ENCODE results near the gene TINAG.

Gene TINAG

DNA sequence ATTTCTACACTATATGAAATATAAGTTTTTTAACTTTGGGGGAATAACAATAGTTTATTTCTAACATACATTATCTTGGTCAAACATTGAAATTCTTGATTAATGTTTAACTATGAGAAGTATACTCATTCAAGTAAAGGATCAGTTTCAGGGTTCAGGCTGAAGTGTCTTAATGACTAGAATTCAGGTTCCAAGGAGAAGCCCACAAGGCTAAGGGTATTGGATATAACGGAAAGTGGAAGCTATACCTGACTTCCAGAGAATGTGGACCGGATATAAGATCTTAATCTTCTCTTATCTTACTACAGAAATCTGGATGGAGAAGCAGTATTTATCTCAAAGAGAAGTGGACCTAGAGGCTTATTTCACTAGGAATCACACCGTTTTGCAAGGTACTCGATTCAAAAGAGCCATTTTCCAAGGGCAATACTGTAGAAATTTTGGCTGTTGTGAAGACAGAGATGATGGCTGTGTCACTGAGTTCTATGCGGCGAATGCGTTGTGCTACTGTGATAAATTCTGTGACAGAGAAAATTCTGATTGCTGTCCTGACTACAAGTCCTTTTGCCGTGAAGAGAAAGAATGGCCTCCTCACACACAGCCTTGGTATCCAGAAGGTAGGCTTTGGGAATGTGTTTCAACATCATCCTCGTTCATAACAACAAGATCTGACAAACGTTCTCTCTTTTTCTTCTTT is at the start of gene TINAG:
Gene TINAG (plus strand): TSS at position 153 of the 697 bp plus-strand sequence. CDS start 110 bp downstream, at position 263.
- DNase-seq = no peak

DNA sequence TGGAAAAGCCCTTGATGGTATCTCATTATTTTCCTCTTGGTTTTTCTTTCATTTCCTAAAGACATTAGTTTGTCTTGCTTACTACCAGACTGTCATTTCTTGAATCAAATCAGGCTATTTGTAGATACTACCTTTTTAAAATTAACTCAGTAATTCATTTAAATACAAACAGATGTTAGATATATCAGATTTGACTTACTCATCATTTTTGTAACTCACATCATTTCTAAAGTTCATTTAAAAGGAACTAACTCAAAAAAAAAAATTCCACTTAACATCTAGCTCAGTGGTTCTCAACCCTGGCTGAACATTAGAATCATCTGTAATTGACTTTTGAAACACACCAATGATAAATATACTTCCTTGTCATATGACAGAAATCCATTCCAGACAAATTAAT is 48.2 kb upstream of the TINAG start:
- no peak for DNase-seq

- no peak for DNase-seq
These were observed 45.7 kb upstream of the TINAG start for GRCh38 chr6:54262499-54262898.

DNA sequence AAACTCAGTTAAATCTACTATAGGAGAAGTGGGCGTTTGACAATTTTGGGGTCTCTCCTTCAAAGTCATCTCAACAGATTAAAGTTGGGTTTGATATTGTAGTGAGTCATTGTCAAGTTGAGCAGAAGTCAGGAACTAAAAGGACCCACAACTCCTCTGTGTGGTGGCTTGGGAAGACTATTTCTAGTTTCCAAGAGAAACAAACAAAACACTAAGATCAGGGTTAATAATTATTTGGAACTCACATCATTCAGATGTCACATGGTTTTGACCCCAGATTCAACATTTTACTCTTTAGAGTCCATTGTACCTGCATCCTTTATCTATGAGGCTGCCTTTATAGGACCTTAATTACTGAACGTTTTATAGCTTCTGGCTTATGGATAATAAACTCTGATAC is 45.3 kb upstream of the TINAG start:
- no peak for DNase-seq

DNA sequence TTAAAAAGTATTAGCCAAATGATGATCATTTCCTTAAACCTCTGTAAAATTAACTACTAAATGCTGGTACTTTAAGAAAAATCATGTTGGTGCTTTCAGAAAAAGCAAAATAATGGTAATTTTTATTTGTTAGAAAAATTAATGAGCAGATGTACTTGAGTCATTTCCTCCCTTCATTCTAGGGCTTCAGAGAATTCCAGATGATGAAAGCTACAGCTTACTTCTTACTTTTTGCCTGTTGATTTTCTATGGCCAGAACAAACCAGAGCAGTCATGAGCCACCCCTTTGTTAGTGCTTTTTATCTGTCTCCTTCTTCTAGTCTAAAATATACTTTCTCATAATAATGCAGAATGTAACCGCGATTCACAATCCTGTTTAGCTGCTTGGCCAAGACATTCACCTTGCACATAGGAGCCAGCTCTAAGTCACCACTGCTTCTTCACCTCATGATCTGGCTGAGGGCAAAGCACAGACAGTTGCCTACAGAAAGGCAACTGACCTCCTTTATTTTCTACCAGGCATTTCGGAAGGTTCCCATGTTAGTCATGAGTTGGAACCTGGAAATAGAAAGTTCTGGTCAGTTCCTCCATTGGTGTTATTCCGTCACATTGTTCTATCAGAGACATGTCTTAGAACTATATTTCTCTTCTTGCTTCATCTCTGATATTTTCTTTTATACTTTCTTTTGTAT is 43.5 kb upstream of the TINAG start:
- no peak for DNase-seq

DNA sequence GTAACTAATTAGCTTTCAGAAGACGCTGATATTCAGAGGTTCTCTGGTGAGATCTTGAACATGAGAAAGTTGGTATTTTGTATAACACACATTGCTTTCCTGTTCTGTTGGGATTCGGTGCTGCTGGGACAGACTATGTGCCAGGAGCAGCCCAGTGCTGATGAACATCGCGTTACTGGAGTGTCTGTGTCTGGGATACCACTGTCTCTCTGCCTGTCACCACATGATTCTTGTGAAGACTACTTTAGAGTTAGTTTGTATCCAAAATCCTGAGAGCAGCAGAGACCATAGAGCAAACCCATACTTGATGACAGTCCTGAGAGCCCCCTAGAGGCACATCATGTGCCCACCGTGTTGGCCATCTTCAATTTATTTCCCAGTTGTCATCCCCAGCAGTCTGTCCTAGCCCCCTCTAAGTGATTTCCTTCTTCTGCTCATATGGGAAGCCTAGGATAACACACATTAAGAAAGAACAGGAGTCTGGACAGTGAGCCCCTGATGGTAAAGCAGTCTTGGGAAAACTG is 41.8 kb upstream of the TINAG start:
- DNase-seq = no peak

DNA sequence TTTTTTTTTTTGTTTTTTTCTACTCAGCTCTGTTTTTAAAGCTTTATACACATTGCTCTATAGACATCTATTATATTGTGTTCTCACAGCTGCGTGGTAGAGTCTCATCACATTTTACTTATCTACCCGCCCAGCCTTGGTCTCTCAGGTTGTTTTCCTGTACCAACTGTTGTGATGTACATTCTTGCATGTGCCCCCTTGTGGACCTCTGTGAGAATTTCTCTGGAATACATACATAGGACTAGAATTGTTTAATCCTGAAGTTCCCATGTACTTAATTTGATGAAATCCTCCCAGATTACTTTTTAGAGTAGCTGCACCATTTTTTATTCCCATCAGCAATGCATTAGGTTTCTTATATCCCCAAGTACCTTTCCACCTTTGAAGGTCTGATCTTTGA is 40.4 kb upstream of the TINAG start:
- DNase-seq = no peak

- DNase-seq = no peak
These were observed 34.9 kb upstream of the TINAG start for GRCh38 chr6:54273214-54273820.

DNA sequence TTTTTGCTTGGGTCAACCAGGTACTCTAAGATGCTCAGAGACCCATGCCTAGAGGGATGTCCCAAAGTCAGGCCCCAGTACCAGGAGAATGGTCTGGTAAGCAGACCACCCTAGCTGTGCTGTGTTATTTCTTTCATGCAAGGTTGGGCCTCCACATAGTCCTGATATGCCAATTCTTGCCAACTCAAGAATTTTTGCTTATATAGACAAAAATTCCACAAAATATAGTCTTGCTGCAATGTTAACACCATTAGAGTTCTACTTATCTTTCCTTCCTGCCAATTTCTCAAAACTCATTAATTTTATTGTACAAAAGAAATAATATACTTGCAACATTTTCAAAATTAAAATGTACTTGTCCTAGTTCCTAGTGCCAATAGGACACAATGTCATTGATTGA is 33.9 kb upstream of the TINAG start:
- DNase-seq = no peak

GRCh38 chr6:54282186-54282585 is 26.1 kb upstream of the TINAG start:
- DNase-seq = no peak

DNA sequence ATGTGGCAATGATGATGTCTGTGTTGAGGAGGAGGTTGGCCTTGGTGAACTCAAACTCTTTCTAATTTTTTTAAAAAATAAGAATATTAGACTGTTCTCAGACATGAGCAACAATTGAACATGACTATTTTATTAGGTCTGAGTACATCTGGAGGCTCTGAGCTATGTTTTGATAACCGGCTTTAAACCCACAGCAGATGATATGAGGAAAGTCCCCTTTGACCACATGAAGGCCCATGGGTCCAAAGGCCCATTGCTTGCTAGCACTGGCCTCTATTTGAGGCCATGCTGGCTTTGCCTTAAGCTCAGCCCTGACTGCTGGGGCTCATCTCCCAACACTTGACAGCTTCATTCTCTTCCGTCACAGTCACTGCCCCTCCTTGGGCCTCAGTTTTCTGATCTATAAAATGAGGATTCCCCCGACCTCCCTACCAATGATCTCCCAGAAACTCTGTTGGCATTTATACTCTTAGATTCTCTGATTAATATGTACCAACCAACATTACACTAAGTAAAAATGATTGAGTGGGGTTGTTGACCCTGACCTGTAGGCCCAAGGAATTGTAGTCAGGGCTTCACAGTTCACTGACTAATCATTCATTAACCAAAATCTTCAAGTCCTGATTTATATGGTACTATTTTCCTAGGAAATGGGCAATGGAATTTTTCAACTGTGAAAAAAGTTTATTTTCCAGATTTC is 23.9 kb upstream of the TINAG start:
- no peak for DNase-seq

DNA sequence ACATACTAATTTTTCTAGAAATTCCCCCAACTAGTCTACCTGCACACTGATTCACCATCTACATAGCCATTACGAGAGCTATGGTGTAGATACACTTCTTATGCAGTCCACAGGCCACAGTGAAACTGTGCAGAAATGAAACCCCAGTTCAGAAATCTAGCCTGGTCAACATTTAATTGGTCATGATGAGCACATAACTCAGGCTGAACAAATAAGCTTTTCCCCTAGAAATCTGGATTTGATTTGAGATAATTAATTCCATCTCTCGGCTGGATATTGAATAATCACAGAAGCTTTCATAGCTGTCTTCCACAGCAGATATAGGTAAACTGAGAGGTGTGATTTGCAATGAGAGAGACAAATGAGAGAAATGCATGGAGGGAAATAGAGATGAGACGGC is 22.6 kb upstream of the TINAG start:
- no peak for DNase-seq

- DNase-seq = no peak
These were observed 22.1 kb upstream of the TINAG start for GRCh38 chr6:54286141-54286540.

GRCh38 chr6:54288474-54288873 is 19.8 kb upstream of the TINAG start:
- no peak for DNase-seq

- no peak for DNase-seq
These were observed 18.8 kb upstream of the TINAG start for GRCh38 chr6:54289426-54289825.

- no peak for DNase-seq
These were observed 17.1 kb upstream of the TINAG start for GRCh38 chr6:54291146-54291545.

DNA sequence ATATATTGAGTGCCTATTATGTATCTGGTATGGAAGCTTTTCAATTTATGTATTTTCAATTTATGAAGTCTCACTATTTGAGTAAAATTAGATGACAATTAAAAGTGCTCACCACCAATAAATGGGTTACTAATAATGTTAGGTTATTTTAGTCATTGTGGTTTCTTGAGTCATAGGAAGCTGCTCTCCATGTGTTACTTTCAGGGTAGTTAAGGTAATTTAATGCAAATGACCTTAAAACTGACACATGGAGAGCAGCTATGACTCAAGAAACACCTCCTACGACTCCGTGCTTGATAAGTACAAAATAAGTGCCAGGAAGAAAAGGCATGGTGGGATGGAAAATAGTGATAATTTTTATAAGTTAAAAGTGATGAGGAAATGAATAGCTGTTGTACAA is 16.5 kb upstream of the TINAG start:
- DNase-seq = no peak

DNA sequence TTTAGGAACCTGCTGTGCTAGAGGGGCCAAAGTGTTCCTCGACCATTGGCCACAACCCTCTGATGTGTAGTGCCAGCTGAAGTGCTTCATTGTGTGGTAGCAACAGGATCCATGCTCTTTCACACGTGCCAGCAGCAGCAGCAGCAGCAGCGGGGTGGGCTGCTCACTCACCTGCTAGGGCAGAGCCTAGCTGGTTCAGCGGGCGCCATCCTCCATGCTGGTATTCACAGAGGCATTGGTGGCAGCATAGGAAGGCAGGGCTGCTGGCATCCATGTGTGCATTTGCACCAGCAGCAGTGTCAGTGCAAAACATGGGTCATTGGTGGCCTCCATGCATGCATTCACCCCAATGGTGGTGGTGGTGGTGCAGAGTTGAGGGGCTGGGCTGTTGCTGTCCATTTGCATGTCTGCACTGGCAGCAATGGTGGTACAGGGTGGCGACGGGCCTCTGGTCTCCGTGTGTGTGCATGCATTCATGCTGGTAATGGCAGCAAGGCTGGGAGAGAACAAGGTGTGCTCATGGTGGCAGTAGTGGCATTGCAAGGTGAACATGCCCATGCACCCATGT is 13.2 kb upstream of the TINAG start:
- no peak for DNase-seq

- DNase-seq = no peak
These were observed 8.5 kb upstream of the TINAG start for GRCh38 chr6:54299542-54300269.

- no peak for DNase-seq
These were observed 6.5 kb upstream of the TINAG start for GRCh38 chr6:54301770-54302169.

- DNase-seq = no peak
These were observed 766 bp upstream of the TINAG start for GRCh38 chr6:54307439-54307910.

DNA sequence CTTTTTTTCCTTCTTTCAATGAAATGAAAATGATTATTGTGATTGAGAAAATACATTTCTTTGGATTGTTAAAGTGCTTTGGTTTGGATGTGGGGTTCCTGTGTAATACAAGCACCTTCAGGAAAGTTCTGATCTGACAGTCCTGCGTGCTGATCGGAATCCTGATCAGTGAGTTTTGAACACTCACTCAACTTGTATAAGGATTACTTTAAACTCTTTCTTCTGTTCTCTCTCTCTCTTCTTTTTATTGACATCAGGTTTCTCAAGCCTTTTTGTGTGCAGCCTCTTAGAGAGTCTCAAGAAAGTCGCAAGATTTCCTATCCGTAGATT is 710 bp downstream of the TINAG start:
- no peak for DNase-seq

Data from NCI-H1417 treated with DMSO at 0.1 percent for 48 hours (cell line).